ENCODE data around the gene ILDR1.

DNA sequence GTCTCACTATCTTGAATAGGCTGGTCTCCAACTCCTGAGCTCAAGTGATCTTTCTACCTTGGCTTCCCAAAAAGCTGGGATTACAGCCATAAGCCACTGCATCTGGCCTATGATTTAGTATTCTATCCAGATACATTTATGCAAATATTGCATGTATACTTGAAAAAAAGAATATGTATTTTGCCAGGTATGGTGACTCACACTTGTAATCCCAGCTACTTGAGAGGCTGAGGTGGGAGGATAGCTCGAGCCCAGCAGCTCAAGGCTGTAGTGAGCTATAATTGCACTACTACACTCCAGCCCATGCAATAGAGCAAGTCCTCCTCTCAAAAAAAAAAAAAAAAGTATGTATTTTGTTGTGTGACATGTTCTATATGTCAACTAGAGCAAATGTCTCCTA lies 73.4 kb downstream of the ILDR1 start:
- TF ChIP-seq, protein P1, sequence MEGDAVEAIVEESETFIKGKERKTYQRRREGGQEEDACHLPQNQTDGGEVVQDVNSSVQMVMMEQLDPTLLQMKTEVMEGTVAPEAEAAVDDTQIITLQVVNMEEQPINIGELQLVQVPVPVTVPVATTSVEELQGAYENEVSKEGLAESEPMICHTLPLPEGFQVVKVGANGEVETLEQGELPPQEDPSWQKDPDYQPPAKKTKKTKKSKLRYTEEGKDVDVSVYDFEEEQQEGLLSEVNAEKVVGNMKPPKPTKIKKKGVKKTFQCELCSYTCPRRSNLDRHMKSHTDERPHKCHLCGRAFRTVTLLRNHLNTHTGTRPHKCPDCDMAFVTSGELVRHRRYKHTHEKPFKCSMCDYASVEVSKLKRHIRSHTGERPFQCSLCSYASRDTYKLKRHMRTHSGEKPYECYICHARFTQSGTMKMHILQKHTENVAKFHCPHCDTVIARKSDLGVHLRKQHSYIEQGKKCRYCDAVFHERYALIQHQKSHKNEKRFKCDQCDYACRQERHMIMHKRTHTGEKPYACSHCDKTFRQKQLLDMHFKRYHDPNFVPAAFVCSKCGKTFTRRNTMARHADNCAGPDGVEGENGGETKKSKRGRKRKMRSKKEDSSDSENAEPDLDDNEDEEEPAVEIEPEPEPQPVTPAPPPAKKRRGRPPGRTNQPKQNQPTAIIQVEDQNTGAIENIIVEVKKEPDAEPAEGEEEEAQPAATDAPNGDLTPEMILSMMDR (IDR thresholded peaks at IDR 0.05; ENCODE audit: low read depth, low read length, poor library complexity, severe bottlenecking) = no peak
- TF ChIP-seq EZH2phosphoT487 (IDR thresholded peaks at IDR 0.05; ENCODE audit: borderline replicate concordance, low read length) = no peak

Measured in DOHH2 (cell line).